GM12892 (cell line): ENCODE measurements around the gene RTN4RL2.

Experiments used
- POLR2A ChIP-seq: IDR thresholded peaks from 2 replicates; pipeline ENCODE4 v1.6.1; 2011; ENCODE audit warnings: low read depth, low read length, control low read depth
- TAF1 ChIP-seq: IDR thresholded peaks from 2 replicates; pipeline ENCODE4 v1.6.1; 2011; ENCODE audit warnings: low read depth, mild to moderate bottlenecking, control low read depth, low read length, borderline replicate concordance

DNA sequence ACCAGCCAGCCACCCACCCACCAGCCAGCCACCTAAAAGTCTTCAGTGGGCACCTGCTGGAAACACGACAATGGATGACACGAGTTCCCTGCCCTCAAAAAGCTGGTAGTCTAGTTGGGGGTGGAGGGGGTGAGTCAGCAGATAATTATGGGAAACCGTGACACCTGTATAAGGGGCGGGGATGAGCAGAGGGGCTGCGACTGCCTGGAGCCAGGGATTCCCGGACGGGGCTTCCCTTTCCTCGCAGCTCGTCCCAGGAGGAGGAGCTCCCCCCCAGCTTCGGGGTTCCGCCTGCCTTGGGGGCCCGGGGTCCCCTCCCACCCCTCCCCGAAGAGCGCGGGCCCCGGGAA is 2.3 kb upstream of the RTN4RL2 start:
- TF ChIP-seq POLR2A: no peak
- TF ChIP-seq TAF1: no peak
